OCI-LY1 (cell line): ENCODE measurements around the gene SHC1.

Experiments used
- EZH2 ChIP-seq: fragments of 200-600 bp; sonication (generic), shearing (Covaris generic); IDR thresholded peaks from 2 replicates; pipeline ENCODE4 v1.8.0; 2017; ENCODE audit warnings: borderline replicate concordance, mixed run types, mild to moderate bottlenecking, antibody characterized with exemption, low read length, moderate library complexity, mixed read lengths
- TF ChIP-seq, protein P1 (sequence below): fragments of 200-600 bp; sonication (generic), shearing (Covaris generic); IDR thresholded peaks from 2 replicates; pipeline ENCODE4 v1.5.1; 2017; ENCODE audit warnings: mild to moderate bottlenecking, antibody characterized with exemption, low read length, moderate library complexity, mixed read lengths

DNA sequence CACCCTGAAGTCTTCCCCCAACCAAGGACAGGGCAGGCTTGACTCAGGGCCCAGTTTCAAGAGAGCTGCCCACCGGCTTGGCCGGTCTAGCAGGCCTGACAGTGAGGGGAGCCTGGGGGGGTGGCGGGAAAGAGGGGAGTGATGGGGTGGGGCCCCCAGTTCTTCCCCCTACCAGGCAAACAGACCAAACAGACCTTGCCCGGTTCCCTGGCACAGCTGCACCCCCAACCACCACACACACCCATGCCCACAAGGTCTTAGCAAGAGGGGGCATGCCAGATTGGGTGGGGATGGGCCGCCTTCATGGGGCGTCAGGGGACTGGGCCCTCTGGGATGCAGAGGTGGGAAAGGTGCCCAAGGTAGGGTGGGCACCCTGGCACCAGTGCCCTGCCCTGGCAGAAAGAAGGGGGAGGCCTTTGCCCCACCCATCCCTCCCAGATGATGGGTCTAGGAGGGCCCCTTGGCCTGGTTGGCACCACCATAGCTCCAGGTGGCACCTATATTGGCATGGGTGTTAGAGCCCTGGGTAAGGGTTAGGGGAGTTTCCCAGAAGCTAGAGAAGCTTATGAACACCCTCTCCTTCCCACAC is 41.0 kb upstream of the SHC1 start:
- TF ChIP-seq EZH2 = no peak
- TF ChIP-seq, protein P1, sequence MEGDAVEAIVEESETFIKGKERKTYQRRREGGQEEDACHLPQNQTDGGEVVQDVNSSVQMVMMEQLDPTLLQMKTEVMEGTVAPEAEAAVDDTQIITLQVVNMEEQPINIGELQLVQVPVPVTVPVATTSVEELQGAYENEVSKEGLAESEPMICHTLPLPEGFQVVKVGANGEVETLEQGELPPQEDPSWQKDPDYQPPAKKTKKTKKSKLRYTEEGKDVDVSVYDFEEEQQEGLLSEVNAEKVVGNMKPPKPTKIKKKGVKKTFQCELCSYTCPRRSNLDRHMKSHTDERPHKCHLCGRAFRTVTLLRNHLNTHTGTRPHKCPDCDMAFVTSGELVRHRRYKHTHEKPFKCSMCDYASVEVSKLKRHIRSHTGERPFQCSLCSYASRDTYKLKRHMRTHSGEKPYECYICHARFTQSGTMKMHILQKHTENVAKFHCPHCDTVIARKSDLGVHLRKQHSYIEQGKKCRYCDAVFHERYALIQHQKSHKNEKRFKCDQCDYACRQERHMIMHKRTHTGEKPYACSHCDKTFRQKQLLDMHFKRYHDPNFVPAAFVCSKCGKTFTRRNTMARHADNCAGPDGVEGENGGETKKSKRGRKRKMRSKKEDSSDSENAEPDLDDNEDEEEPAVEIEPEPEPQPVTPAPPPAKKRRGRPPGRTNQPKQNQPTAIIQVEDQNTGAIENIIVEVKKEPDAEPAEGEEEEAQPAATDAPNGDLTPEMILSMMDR = no peak
